ENCODE measurements around the gene RNF125. TPM values are rescaled to one million over a fixed set of nuclear protein-coding genes. Genes with fewer than 3 reads are reported as not detected.

RNF125 gene
- total and polyA plus RNA-seq, 9 of the 15 experiments (the other 6 are each of a cell fraction or from before 2014, with no cell fraction given) = 0.01 to 0.29 (median 0.07) TPM; not detected in 1

- peak; percentile 75 for TF ChIP-seq HMGN3 (IDR thresholded peaks at IDR 0.05; ENCODE audit: borderline replicate concordance, extremely low read depth, insufficient read length, low read depth, low read length)
- no peak for TF ChIP-seq RAD21 (CRISPR knock-in tag; conservative IDR thresholded peaks at IDR 0.05 in 1 of 2, IDR thresholded peaks at IDR 0.05 in 1 of 2)
- TF ChIP-seq RBM22 (IDR thresholded peaks at IDR 0.05; ENCODE audit: low read depth, low read length, poor library complexity, severe bottlenecking) = no peak
- TF ChIP-seq, protein P1, sequence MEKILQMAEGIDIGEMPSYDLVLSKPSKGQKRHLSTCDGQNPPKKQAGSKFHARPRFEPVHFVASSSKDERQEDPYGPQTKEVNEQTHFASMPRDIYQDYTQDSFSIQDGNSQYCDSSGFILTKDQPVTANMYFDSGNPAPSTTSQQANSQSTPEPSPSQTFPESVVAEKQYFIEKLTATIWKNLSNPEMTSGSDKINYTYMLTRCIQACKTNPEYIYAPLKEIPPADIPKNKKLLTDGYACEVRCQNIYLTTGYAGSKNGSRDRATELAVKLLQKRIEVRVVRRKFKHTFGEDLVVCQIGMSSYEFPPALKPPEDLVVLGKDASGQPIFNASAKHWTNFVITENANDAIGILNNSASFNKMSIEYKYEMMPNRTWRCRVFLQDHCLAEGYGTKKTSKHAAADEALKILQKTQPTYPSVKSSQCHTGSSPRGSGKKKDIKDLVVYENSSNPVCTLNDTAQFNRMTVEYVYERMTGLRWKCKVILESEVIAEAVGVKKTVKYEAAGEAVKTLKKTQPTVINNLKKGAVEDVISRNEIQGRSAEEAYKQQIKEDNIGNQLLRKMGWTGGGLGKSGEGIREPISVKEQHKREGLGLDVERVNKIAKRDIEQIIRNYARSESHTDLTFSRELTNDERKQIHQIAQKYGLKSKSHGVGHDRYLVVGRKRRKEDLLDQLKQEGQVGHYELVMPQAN (IDR thresholded peaks at IDR 0.05; ENCODE audit: borderline replicate concordance) = peak; percentile 85
- no peak for TF ChIP-seq ZNF589 (CRISPR knock-in tag; IDR thresholded peaks at IDR 0.05; ENCODE audit: low read depth)
- TF ChIP-seq GABPA (tag; conservative IDR thresholded peaks at IDR 0.05; ENCODE audit: low read depth) = no peak
- no peak for TF ChIP-seq ARNT (IDR thresholded peaks at IDR 0.05)
- TF ChIP-seq BRF2 (IDR thresholded peaks at IDR 0.05; ENCODE audit: borderline replicate concordance, insufficient read depth, insufficient read length) = no peak
- peak; percentile 12; the same call in 1 of the 2 replicates for TF ChIP-seq NFRKB (IDR thresholded peaks at IDR 0.05; ENCODE audit: low read depth)
- no peak for TF ChIP-seq TSC22D4 (tag; IDR thresholded peaks at IDR 0.05)
- no peak for TF ChIP-seq HLTF (IDR thresholded peaks at IDR 0.05)
- no peak for TF ChIP-seq ZNF445 (CRISPR knock-in tag; IDR thresholded peaks at IDR 0.05; ENCODE audit: low read depth)
- TF ChIP-seq SUPT5H (IDR thresholded peaks at IDR 0.05) = peak; percentile 68
- peak; percentile 60 for TF ChIP-seq TAF1 (IDR thresholded peaks at IDR 0.05; ENCODE audit: control insufficient read depth, extremely low read depth, insufficient read depth, low read length, severe bottlenecking)
- TF ChIP-seq NFIC (IDR thresholded peaks at IDR 0.05) = no peak
- TF ChIP-seq ZNF785 (CRISPR knock-in tag; IDR thresholded peaks at IDR 0.05) = no peak
- no peak; the same call in 1 of the 2 replicates for TF ChIP-seq GABPB1 (CRISPR knock-in tag; IDR thresholded peaks at IDR 0.05)
- TF ChIP-seq NR1H2 (CRISPR knock-in tag; IDR thresholded peaks at IDR 0.05) = no peak
- no peak for TF ChIP-seq THRAP3 (IDR thresholded peaks at IDR 0.05; ENCODE audit: borderline replicate concordance)
- TF ChIP-seq, protein P2, sequence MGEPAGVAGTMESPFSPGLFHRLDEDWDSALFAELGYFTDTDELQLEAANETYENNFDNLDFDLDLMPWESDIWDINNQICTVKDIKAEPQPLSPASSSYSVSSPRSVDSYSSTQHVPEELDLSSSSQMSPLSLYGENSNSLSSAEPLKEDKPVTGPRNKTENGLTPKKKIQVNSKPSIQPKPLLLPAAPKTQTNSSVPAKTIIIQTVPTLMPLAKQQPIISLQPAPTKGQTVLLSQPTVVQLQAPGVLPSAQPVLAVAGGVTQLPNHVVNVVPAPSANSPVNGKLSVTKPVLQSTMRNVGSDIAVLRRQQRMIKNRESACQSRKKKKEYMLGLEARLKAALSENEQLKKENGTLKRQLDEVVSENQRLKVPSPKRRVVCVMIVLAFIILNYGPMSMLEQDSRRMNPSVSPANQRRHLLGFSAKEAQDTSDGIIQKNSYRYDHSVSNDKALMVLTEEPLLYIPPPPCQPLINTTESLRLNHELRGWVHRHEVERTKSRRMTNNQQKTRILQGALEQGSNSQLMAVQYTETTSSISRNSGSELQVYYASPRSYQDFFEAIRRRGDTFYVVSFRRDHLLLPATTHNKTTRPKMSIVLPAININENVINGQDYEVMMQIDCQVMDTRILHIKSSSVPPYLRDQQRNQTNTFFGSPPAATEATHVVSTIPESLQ (CRISPR knock-in tag; IDR thresholded peaks at IDR 0.05) = no peak
- TF ChIP-seq MTA1 (IDR thresholded peaks at IDR 0.05; ENCODE audit: borderline replicate concordance) = no peak
- TF ChIP-seq SRSF3 (IDR thresholded peaks at IDR 0.05; ENCODE audit: insufficient read depth, low read length) = 0 out of 2 replicates have a peak, but pooled peaks have one; percentile 52
- no peak for TF ChIP-seq ZNF644 (tag; IDR thresholded peaks at IDR 0.05; ENCODE audit: low read depth)
- TF ChIP-seq POLR2A (conservative IDR thresholded peaks at IDR 0.05) = peak; percentile 77
- no peak for TF ChIP-seq CBX8 (IDR thresholded peaks at IDR 0.05; ENCODE audit: borderline replicate concordance, extremely low read depth, low read depth, low read length, poor library complexity, severe bottlenecking)
Observed at GRCh38 chr18:32092422-32093101, 73.9 kb downstream of the RNF125 start (continued).
